Adrenal gland (tissue), 12 donors: ENCODE results near the gene MRPS2. TPM values are rescaled to one million over a fixed set of nuclear protein-coding genes. Genes with fewer than 3 reads are reported as not detected.
"Not testable (repeated sequence)": the region's sequence is repeated elsewhere in the genome, so short reads cannot be mapped to it uniquely, and the experiment has no call there.

Source experiments
- DNase-seq, 7 donors: peaks; one replicate each; pipeline ENCODE4 v3.0.0-alpha.2; 2019 to 2020
- H3K27ac ChIP-seq, 5 donors: fragments of 200-600 bp; sonication (generic) in 4 of 5; 1 replicate in 3 of 5; 2 replicates in 2 of 5; pipeline versions ENCODE4 v1.5.1 to v1.8.0; 2016 to 2020; ENCODE audit warnings: mild to moderate bottlenecking in 1 of 5
- H3K27me3 ChIP-seq: fragments of 200-600 bp; 2 replicates; pipeline ENCODE4 v1.8.0; 2021
- H3K36me3 ChIP-seq, 2 donors: fragments of 200-600 bp; replicated peaks in 1 of 2; 1 replicate in 1 of 2; 2 replicates in 1 of 2; pipeline versions ENCODE4 v1.5.1 to v1.8.0; 2018 to 2022
- H3K4me1 ChIP-seq, 2 donors: fragments of 200-600 bp; replicated peaks in 1 of 2; 1 replicate in 1 of 2; 2 replicates in 1 of 2; pipeline versions ENCODE4 v1.5.1 to v1.8.0; 2018 to 2021
- H3K4me3 ChIP-seq, 4 donors: fragments of 200-600 bp; sonication (generic) in 3 of 4; one replicate each; pipeline ENCODE4 v1.5.1; 2016 to 2018
- H3K9me3 ChIP-seq, 3 donors: fragments of 200-600 bp; sonication (generic) in 1 of 3; replicated peaks in 1 of 3; 1 replicate in 2 of 3; 2 replicates in 1 of 3; pipeline versions ENCODE4 v1.5.1 to v1.8.0; 2016 to 2021
- POLR2A ChIP-seq, 2 donors: fragments of 450-650 bp; IDR thresholded peaks; one replicate each; pipeline ENCODE4 v1.6.1; 2017; ENCODE audit warnings: antibody characterized with exemption in 2 of 2, mild to moderate bottlenecking in 2 of 2, moderate library complexity in 1 of 2
- WGBS, 4 donors: extraction: QIAGEN DNeasy Blood & Tissue Kit in 2 of 4; methylation state at CpG; one replicate each; pipeline versions ENCODE4 v1.1.5 to v1.1.7; 2013 to 2017; 5-methylcytosine and 5-hydroxymethylcytosine counted together
- intact Hi-C, 2 donors: fragments of 100-400 bp; cut with DNase I; formaldehyde crosslinking; loops; one replicate each; pipeline versions ENCODE4 v1.14.1 to v1.15.0; 2022 to 2023
- polyA plus RNA-seq, 3 donors: library from polyadenylated mRNA; stranded (reverse); fragments of 200-250 nt in 2 of 3; fragments of 350-450 nt in 1 of 3; fragmentation: Illumina TruSeq in 1 of 3; extraction: RNeasy Lipid Tissue Mini Kit (QIAGEN cat#74804) in 1 of 3; gene quantifications; one replicate each; pipeline ENCODE4 v1.2.3, GENCODE V29; 2013 to 2014
- total RNA-seq, 9 donors: library from RNA; depleted of rRNA in 4 of 9; stranded (reverse); fragments of >200 nt in 4 of 9; fragments of 120-200 nt in 1 of 9; fragmentation: NEBNext Ultra II Directional in 1 of 9; extraction: Animal tissue kit (Norgen Biotek cat#: 25700) in 1 of 9; gene quantifications; one replicate each; pipeline versions ENCODE4 v1.1.0 to v1.2.4, GENCODE V29; 2013 to 2023
- TF ChIP-seq, protein P1 (sequence below), 6 experiments: fragments of 450-650 bp in 4 of 6; fragments of 200-600 bp in 2 of 6; sonication (generic) in 1 of 6; IDR thresholded peaks; 1 replicate in 5 of 6; 2 replicates in 1 of 6; pipeline versions ENCODE4 v1.5.1 to v1.8.0; 2016 to 2021; ENCODE audit warnings: antibody characterized with exemption in 6 of 6, mild to moderate bottlenecking in 2 of 6, moderate library complexity in 1 of 6
- donor health status: healthy with polysubstance abuse.
- donor health status: Bipolar disorder and iron deficiency.
- donor health status: DM: yes; HTN: yes; CAD: no.
- donor health status: DM: no; HTN: no; CAD: no.
- donor health status: DM: no; HTN: no; CAD: no.
- donor health status: DM: yes; HTN: yes; CAD: no.

Gene MRPS2
- total and polyA plus RNA-seq, 12 donors = 31.8 to 84.1 (median 59.8) TPM

- Histone ChIP-seq H3K36me3 (no peaks in the 10 kb centered on the region), H3K27me3 (no peaks in the 10 kb centered on the region), H3K27ac (no peak overlapping the region), H3K4me3 (no peak overlapping the region), H3K9me3 (no peaks in the 10 kb centered on the region), H3K4me1 (no peaks in the 10 kb centered on the region)
- 78 to 88% (median 85%) methylated on average over 12 to 18 of the region's 18 CpGs for WGBS, 4 donors
- TF ChIP-seq, protein P1, sequence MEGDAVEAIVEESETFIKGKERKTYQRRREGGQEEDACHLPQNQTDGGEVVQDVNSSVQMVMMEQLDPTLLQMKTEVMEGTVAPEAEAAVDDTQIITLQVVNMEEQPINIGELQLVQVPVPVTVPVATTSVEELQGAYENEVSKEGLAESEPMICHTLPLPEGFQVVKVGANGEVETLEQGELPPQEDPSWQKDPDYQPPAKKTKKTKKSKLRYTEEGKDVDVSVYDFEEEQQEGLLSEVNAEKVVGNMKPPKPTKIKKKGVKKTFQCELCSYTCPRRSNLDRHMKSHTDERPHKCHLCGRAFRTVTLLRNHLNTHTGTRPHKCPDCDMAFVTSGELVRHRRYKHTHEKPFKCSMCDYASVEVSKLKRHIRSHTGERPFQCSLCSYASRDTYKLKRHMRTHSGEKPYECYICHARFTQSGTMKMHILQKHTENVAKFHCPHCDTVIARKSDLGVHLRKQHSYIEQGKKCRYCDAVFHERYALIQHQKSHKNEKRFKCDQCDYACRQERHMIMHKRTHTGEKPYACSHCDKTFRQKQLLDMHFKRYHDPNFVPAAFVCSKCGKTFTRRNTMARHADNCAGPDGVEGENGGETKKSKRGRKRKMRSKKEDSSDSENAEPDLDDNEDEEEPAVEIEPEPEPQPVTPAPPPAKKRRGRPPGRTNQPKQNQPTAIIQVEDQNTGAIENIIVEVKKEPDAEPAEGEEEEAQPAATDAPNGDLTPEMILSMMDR (IDR thresholded peaks at IDR 0.05) = no peak
- TF ChIP-seq POLR2A (IDR thresholded peaks at IDR 0.05) = no peak
- intact Hi-C loops = loop anchor here in 1 of 2 donors (10.0 kb wide), 1 partner anchor 1900 kb away; no protein-coding TSS in a partner anchor
- no peak for DNase-seq
These were observed 44.6 kb downstream of the MRPS2 start for GRCh38 chr9:135544981-135545635.

DNA sequence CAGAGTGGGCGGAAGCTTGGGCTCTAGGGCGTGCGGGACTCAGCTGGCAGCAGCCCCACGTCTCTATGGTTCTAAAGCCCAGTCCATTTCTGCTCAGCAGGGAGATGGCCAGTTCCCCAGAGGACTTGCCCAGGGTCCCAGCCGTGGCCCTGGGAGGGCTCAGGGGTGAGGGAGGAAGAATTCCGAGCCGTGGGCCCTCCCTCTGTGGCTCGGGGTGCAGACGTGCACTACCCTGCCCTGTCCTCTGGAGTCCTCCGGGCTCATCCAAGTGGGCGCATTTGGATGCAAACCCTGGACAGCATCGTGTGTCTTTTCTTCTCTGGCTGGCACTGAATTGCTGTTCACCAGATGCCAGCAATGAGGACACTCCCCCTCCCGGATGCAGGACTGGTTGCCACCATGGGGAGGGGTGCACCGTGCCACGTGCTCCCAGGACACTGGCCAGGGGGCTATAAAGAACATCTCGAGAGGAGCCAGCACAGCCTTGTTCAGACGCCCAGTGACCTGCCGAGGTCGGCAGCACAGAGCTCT is 45.2 kb downstream of the MRPS2 start, which contains the start of gene OBP2A:
TSS of gene OBP2A (plus strand) at position 481 of the 531 bp plus-strand sequence. CDS start 55 bp downstream, outside the sequence.
- H3K27me3 ChIP-seq, H3K4me1 ChIP-seq, H3K4me3 ChIP-seq, H3K27ac ChIP-seq, DNase-seq, H3K36me3 ChIP-seq, H3K9me3 ChIP-seq: not testable (repeated sequence)
- WGBS, 4 donors = 77 to 89% (median 78%) methylated on average over 5 to 13 of the region's 19 CpGs; no CpG with 5 or more reads in 1 of the 4 donors
- intact Hi-C loops = loop anchor here in 1 of 2 donors (10.0 kb wide), 1 partner anchor 1901 kb away; no protein-coding TSS in a partner anchor

GRCh38 chr9:135546792-135547617 is 46.5 kb downstream of the MRPS2 start:
- H3K27me3 ChIP-seq, H3K4me3 ChIP-seq, H3K4me1 ChIP-seq, H3K27ac ChIP-seq, DNase-seq, H3K9me3 ChIP-seq, H3K36me3 ChIP-seq: not testable (repeated sequence)
- intact Hi-C loops = loop anchor here in 1 of 2 donors (10.0 kb wide), 1 partner anchor 1902 kb away; no protein-coding TSS in a partner anchor
- WGBS, 4 donors = 87 to 89% (median 88%) methylated on average over 10 to 20 of the region's 21 CpGs

DNA sequence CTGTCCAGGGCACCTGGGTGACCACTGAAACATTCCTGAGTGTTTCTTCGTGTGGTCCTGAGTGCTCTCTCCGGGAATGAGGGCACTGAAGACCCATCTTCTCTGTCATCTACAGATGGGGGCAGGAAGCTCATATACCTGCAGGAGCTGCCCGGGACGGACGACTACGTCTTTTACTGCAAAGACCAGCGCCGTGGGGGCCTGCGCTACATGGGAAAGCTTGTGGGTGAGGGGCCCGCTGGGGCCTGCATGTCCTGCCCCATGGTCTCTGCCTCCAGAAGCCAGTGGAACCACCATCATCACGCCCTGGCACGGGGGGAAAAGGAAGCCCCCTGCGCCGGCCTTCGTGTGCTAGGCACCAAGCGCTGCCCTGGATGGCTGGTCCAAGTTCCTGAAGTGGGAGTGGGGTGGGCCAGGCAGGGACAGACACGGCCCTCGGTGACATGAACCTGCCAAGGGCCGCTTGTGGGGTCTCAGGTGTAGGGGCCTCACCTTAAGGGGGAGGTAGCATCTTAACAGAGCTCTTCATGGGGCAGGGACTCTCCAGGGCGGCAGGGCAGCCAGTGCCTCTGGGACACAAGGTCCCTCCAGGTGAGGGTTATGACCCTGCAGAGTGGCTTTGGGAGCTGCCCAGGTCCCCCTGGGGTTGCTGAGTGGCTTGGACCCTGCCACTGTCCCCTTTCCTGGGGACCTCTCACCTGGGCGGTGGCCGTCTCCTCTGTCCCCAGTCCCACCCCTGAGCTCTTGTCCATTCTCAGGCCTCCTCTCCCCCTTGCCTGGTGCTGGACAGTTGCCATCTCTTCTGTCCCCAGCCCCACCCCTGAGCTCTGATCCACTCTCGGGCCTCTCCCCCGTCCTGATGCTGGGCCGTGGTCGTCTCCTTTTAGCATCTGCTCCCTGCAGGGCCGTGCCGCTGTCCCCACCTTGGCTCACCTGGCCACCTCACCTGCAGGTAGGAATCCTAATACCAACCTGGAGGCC is 47.6 kb downstream of the MRPS2 start:
- 81 to 93% (median 85%) methylated on average over 17 to 28 of the region's 28 CpGs for WGBS, 4 donors
- Histone ChIP-seq H3K9me3 (no peaks in the 10 kb centered on the region), H3K4me1 (no peaks in the 10 kb centered on the region), H3K4me3 (no peak overlapping the region), H3K27me3 (no peaks in the 10 kb centered on the region), H3K36me3 (no peaks in the 10 kb centered on the region), H3K27ac (no peak overlapping the region)
- intact Hi-C loops = loop anchor here in 1 of 2 donors (10.0 kb wide), 1 partner anchor 1903 kb away; no protein-coding TSS in a partner anchor
- DNase-seq = no peak
- TF ChIP-seq, protein P1 (IDR thresholded peaks at IDR 0.05) = no peak
- no peak for TF ChIP-seq POLR2A (IDR thresholded peaks at IDR 0.05)

- not testable (repeated sequence) for H3K27me3 ChIP-seq, H3K4me3 ChIP-seq, H3K4me1 ChIP-seq, H3K9me3 ChIP-seq, DNase-seq, H3K27ac ChIP-seq, H3K36me3 ChIP-seq
- 82 to 85% (median 85%) methylated on average over 9 to 28 of the region's 28 CpGs for WGBS, 4 donors
- intact Hi-C loops = loop anchor here in 1 of 2 donors (10.0 kb wide), 1 partner anchor 1905 kb away; no protein-coding TSS in a partner anchor
These were observed 49.2 kb downstream of the MRPS2 start for GRCh38 chr9:135549478-135550343.
